HCT116 (cell line): ENCODE data around the gene FAM110C. TPM values are rescaled to one million over a fixed set of nuclear protein-coding genes. Genes with fewer than 3 reads are reported as not detected.

Experiments
- ATAC-seq: fragments of 200-7000 bp; cut with Tn5 transposase; 2 replicates; pipeline ENCODE4 v1.9.1; 2020; ENCODE audit warnings: mild to moderate bottlenecking, moderate library complexity
- BruUV-seq: library from RNA; stranded (reverse); fragments of 400-500 nt; replicated peaks from 2 replicates; lab custom pipeline; 2021; lab: Mats Ljungman, UMichigan
- CTCF ChIA-PET: fragments of 300-600 bp; sonication (Branson Sonifier 250); formaldehyde crosslinking; loops from one replicate; lab custom pipeline; 2021; ENCODE audit warnings: antibody characterized with exemption; lab: Charles Lee
- POLR2A ChIA-PET: fragments of 300-600, 350-600 bp; sonication (Branson Sonifier 250); formaldehyde crosslinking; loops from one replicate; lab custom pipeline; 2021; ENCODE audit warnings: antibody characterized with exemption; lab: Charles Lee
- RAD21 ChIA-PET, 2 experiments: fragments of 300-600 bp; sonication (Branson Sonifier 250); formaldehyde crosslinking; loops; one replicate each; lab custom pipeline; 2023; ENCODE audit warnings: low total read pairs in 2 of 2; ENCODE audit not compliant: uncharacterized antibody in 2 of 2, unreplicated experiment in 2 of 2, low non-redundant PET in 1 of 2; lab: Charles Lee
- DNase-seq: peaks from one replicate; pipeline ENCODE4 v3.0.0-alpha.2; 2010; ENCODE audit warnings: low read depth, low spot score
- H2AFZ ChIP-seq: fragments of 200-600 bp; shearing (Covaris generic), sonication (generic); 2 replicates; pipeline ENCODE4 v1.6.1; 2017; ENCODE audit warnings: low read depth, mixed run types, mixed read lengths, antibody characterized with exemption, low read length; ENCODE audit not compliant: poor library complexity, severe bottlenecking
- H3K27ac ChIP-seq: 2 replicates; pipeline ENCODE4 v1.5.1; 2012; ENCODE audit warnings: low read depth, low read length
- H3K27me3 ChIP-seq: fragments of 200-600 bp; sonication (generic); 2 replicates; pipeline ENCODE4 v1.6.1; 2016; ENCODE audit warnings: mixed run types, low read length, mixed read lengths; ENCODE audit not compliant: insufficient read depth
- H3K36me3 ChIP-seq, 2 experiments: fragments of 200-500 bp in 1 of 2; fragments of 200-600 bp in 1 of 2; sonication (Bioruptor generic) in 1 of 2; sonication (generic) in 1 of 2; 2 replicates each; pipeline versions ENCODE4 v1.5.1 to v1.6.1; 2014 to 2016; ENCODE audit warnings: low read length in 2 of 2, inconsistent platforms in 1 of 2, mixed read lengths in 1 of 2, mixed run types in 1 of 2; ENCODE audit not compliant: insufficient read depth in 2 of 2, control insufficient read depth in 1 of 2
- H3K4me1 ChIP-seq, 2 experiments: fragments of 200-600 bp in 1 of 2; sonication (generic) in 1 of 2; 2 replicates each; pipeline versions ENCODE4 v1.5.1 to v1.6.1; 2012 to 2017; ENCODE audit warnings: low read length in 2 of 2, inconsistent platforms in 1 of 2, mild to moderate bottlenecking in 1 of 2, mixed read lengths in 1 of 2, mixed run types in 1 of 2, moderate library complexity in 1 of 2; ENCODE audit not compliant: insufficient read depth in 2 of 2, control insufficient read depth in 1 of 2
- H3K4me2 ChIP-seq: fragments of 200-600 bp; sonication (generic); 2 replicates; pipeline ENCODE4 v1.6.1; 2017; ENCODE audit warnings: mixed run types, low read length, mixed read lengths
- H3K4me3 ChIP-seq, 2 experiments: fragments of 200-600 bp in 1 of 2; sonication (generic) in 1 of 2; replicated peaks in 1 of 2; 2 replicates each; pipeline ENCODE4 v1.5.1; 2011 to 2016; ENCODE audit warnings: low read length in 2 of 2, control low read depth in 1 of 2, low read depth in 1 of 2, mild to moderate bottlenecking in 1 of 2, mixed read lengths in 1 of 2, mixed run types in 1 of 2
- H3K79me2 ChIP-seq: fragments of 200-600 bp; sonication (generic); 2 replicates; pipeline ENCODE4 v1.6.1; 2017; ENCODE audit warnings: mild to moderate bottlenecking, mixed run types, low read length, moderate library complexity, mixed read lengths; ENCODE audit not compliant: insufficient read depth
- H3K9ac ChIP-seq: fragments of 200-600 bp; sonication (generic); 2 replicates; pipeline ENCODE4 v1.6.1; 2016; ENCODE audit warnings: low read length, mixed read lengths
- H3K9me2 ChIP-seq: fragments of 200-600 bp; sonication (generic), shearing (Covaris generic); 2 replicates; pipeline ENCODE4 v1.6.1; 2017; ENCODE audit warnings: mixed run types, mild to moderate bottlenecking, moderate library complexity; ENCODE audit not compliant: insufficient read depth
- H3K9me3 ChIP-seq, 2 experiments: fragments of 200-500 bp in 1 of 2; fragments of 200-600 bp in 1 of 2; sonication (Bioruptor generic) in 1 of 2; sonication (generic) in 1 of 2; 2 replicates each; pipeline ENCODE4 v1.6.1; 2014 to 2017; ENCODE audit warnings: low read length in 2 of 2, mixed read lengths in 2 of 2, inconsistent platforms in 1 of 2, low read depth in 1 of 2, mild to moderate bottlenecking in 1 of 2, mixed run types in 1 of 2, moderate library complexity in 1 of 2; ENCODE audit not compliant: control insufficient read depth in 1 of 2, insufficient read depth in 1 of 2
- H4K20me1 ChIP-seq: fragments of 200-600 bp; sonication (generic), shearing (Covaris generic); 2 replicates; pipeline ENCODE4 v1.6.1; 2017; ENCODE audit warnings: mixed run types, mild to moderate bottlenecking, moderate library complexity; ENCODE audit not compliant: insufficient read depth
- ATF3 ChIP-seq: IDR thresholded peaks from 2 replicates; pipeline ENCODE4 v1.6.1; 2012
- CBX3 ChIP-seq: IDR thresholded peaks from 2 replicates; pipeline ENCODE4 v1.6.1; 2012; ENCODE audit warnings: low read depth
- CEBPB ChIP-seq: IDR thresholded peaks from 2 replicates; pipeline ENCODE4 v1.6.1; 2012; ENCODE audit warnings: low read depth
- EGR1 ChIP-seq: IDR thresholded peaks from 2 replicates; pipeline ENCODE4 v1.6.1; 2012; ENCODE audit warnings: low read depth
- ELF1 ChIP-seq: IDR thresholded peaks from 2 replicates; pipeline ENCODE4 v1.6.1; 2012; ENCODE audit warnings: low read depth, borderline replicate concordance
- EZH2 ChIP-seq: fragments of 200-600 bp; sonication (generic); IDR thresholded peaks from 2 replicates; pipeline ENCODE4 v1.6.1; 2017; ENCODE audit warnings: antibody characterized with exemption, mixed run types
- EZH2phosphoT487 ChIP-seq: fragments of 200-600 bp; IDR thresholded peaks from 2 replicates; pipeline ENCODE4 v1.6.1; 2018; ENCODE audit warnings: antibody characterized with exemption, borderline replicate concordance
- FOSL1 ChIP-seq: IDR thresholded peaks from 2 replicates; pipeline ENCODE4 v1.6.1; 2012; ENCODE audit warnings: low read depth
- JUND ChIP-seq: IDR thresholded peaks from 2 replicates; pipeline ENCODE4 v1.6.1; 2012
- RAD21 ChIP-seq: IDR thresholded peaks from 2 replicates; pipeline ENCODE4 v1.6.1; 2012; ENCODE audit warnings: low read depth, mild to moderate bottlenecking
- SP1 ChIP-seq: IDR thresholded peaks from 2 replicates; pipeline ENCODE4 v1.6.1; 2012; ENCODE audit warnings: low read depth
- TCF7L2 ChIP-seq: IDR thresholded peaks from 2 replicates; pipeline ENCODE4 v1.7.0; 2011; ENCODE audit warnings: borderline replicate concordance, inconsistent platforms; ENCODE audit not compliant: insufficient read depth, insufficient read length; ENCODE audit errors: extremely low read depth
- YY1 ChIP-seq: IDR thresholded peaks from 2 replicates; pipeline ENCODE4 v1.6.1; 2011; ENCODE audit warnings: low read length, low read depth, moderate library complexity, mild to moderate bottlenecking; ENCODE audit not compliant: insufficient replicate concordance; ENCODE audit errors: extremely low read depth
- ZFX ChIP-seq: fragments of 450-650 bp; IDR thresholded peaks from 2 replicates; pipeline ENCODE4 v1.6.1; 2017
- ZNF274 ChIP-seq: fragments of 200-500 bp; sonication (Bioruptor generic); IDR thresholded peaks from 2 replicates; pipeline ENCODE4 v1.6.1; 2014; ENCODE audit warnings: mild to moderate bottlenecking, low read depth, low read length, inconsistent platforms
- intact Hi-C: fragments of 100-400 bp; cut with micrococcal nuclease; formaldehyde crosslinking; loops from 2 replicates; pipeline ENCODE4 v1.10.0; 2022
- total RNA-seq: library from RNA; stranded (reverse); gene quantifications from one replicate; pipeline ENCODE4 v1.2.1, GENCODE V29; 2021; ENCODE audit not compliant: unreplicated experiment
- TF ChIP-seq, protein P1 (sequence below): IDR thresholded peaks from 2 replicates; pipeline ENCODE4 v1.6.1; 2011; ENCODE audit warnings: mild to moderate bottlenecking, low read length, moderate library complexity; ENCODE audit not compliant: insufficient replicate concordance; ENCODE audit errors: extremely low read depth
- TF ChIP-seq, protein P2 (sequence below): IDR thresholded peaks from 2 replicates; pipeline ENCODE4 v1.6.1; 2012; ENCODE audit warnings: low read depth
- TF ChIP-seq, protein P3 (sequence below): IDR thresholded peaks from 2 replicates; pipeline ENCODE4 v1.6.1; 2012

FAM110C gene
- total RNA-seq, 1 experiment from 2014 or later, result 20.3 TPM

DNA sequence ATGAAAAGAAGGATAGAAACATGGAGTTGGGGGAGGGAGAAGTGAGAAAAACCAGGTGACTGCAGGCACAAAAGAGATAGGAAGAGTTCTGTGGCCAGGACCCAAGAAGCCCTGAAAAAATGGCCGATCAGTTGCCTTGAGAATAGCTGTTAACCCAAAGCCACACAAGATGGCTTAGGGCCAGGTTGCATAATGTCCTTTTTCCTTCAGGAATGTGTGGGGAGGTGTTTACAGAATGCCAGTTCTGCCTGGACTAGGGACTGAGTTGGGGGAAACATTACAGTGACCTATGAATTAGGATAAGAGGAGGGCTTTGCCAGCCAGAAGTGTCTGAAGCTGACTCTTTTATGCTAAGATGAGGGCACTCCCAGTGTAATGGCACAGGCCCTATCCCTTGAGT lies 17.1 kb downstream of the FAM110C start (continued):
- no peak for TF ChIP-seq CEBPB
- TF ChIP-seq TCF7L2, result no peak

DNA sequence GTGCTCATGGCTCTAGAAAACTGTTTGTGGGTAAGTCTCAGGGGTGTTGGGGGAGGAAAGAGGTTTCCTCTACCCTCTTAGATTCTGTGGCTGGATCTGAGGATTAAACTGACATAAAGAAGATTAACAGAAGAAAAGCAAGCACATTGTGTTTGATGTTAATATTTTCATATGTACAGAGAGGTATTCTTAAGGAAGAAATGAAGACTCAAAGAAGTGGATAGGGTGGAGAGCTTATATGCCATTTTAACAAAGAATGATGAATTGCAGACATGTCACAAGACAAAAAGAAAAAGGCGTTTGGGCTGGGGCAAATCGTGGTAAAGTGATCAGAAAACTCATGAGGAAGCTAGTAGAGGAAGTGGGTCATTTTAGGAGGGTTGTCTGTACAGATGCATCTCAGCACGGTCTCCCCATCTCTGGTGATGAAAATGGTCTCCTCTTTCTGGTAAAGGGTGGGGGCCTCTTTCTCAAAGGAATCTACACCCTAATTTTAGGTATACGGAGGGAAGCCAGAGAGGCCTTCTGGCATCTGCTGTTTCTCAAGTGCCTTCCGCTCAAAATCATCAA lies 17.8 kb downstream of the FAM110C start:
- intact Hi-C loops, result no loop called here
- ATAC-seq (no peak), DNase-seq (no peak)
- ChIA-PET RAD21 (no interaction called here), CTCF (no interaction called here), POLR2A (no interaction called here)
- no peaks in the 10 kb centered on the region for H3K36me3 ChIP-seq
- H2AFZ ChIP-seq, result no peak overlapping the region
- H3K9me3 ChIP-seq, result no peaks in the 10 kb centered on the region
- peaks cover 4 to 9% of the 10 kb centered on the region in 2 experiments; a peak in 3 of 4 replicates for H3K4me1 ChIP-seq
- no peak overlapping the region for H3K9ac ChIP-seq
- no TSS peak for BruUV-seq
- no peak overlapping the region for H3K4me3 ChIP-seq
- no peak overlapping the region for H3K4me2 ChIP-seq
- H4K20me1 ChIP-seq, result no peaks in the 10 kb centered on the region
- H3K27me3 ChIP-seq, result no peaks in the 10 kb centered on the region
- no peak overlapping the region for H3K27ac ChIP-seq
- H3K9me2 ChIP-seq, result no peaks in the 10 kb centered on the region
- TF ChIP-seq, protein P1, sequence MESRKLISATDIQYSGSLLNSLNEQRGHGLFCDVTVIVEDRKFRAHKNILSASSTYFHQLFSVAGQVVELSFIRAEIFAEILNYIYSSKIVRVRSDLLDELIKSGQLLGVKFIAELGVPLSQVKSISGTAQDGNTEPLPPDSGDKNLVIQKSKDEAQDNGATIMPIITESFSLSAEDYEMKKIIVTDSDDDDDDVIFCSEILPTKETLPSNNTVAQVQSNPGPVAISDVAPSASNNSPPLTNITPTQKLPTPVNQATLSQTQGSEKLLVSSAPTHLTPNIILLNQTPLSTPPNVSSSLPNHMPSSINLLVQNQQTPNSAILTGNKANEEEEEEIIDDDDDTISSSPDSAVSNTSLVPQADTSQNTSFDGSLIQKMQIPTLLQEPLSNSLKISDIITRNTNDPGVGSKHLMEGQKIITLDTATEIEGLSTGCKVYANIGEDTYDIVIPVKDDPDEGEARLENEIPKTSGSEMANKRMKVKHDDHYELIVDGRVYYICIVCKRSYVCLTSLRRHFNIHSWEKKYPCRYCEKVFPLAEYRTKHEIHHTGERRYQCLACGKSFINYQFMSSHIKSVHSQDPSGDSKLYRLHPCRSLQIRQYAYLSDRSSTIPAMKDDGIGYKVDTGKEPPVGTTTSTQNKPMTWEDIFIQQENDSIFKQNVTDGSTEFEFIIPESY, result no peak
- TF ChIP-seq EGR1 (no peak), ELF1 (no peak), RAD21 (no peak), EZH2phosphoT487 (no peak), ZFX (no peak), JUND (no peak), ZNF274 (no peak), TCF7L2 (no peak), YY1 (no peak), ATF3 (no peak), CBX3 (no peak), EZH2 (no peak), FOSL1 (no peak), SP1 (no peak)
- TF ChIP-seq, protein P2, sequence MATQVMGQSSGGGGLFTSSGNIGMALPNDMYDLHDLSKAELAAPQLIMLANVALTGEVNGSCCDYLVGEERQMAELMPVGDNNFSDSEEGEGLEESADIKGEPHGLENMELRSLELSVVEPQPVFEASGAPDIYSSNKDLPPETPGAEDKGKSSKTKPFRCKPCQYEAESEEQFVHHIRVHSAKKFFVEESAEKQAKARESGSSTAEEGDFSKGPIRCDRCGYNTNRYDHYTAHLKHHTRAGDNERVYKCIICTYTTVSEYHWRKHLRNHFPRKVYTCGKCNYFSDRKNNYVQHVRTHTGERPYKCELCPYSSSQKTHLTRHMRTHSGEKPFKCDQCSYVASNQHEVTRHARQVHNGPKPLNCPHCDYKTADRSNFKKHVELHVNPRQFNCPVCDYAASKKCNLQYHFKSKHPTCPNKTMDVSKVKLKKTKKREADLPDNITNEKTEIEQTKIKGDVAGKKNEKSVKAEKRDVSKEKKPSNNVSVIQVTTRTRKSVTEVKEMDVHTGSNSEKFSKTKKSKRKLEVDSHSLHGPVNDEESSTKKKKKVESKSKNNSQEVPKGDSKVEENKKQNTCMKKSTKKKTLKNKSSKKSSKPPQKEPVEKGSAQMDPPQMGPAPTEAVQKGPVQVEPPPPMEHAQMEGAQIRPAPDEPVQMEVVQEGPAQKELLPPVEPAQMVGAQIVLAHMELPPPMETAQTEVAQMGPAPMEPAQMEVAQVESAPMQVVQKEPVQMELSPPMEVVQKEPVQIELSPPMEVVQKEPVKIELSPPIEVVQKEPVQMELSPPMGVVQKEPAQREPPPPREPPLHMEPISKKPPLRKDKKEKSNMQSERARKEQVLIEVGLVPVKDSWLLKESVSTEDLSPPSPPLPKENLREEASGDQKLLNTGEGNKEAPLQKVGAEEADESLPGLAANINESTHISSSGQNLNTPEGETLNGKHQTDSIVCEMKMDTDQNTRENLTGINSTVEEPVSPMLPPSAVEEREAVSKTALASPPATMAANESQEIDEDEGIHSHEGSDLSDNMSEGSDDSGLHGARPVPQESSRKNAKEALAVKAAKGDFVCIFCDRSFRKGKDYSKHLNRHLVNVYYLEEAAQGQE, result no peak
- TF ChIP-seq, protein P3, sequence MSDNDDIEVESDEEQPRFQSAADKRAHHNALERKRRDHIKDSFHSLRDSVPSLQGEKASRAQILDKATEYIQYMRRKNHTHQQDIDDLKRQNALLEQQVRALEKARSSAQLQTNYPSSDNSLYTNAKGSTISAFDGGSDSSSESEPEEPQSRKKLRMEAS, result no peak
- TF ChIP-seq, all 23 proteins: peak for 0
- H3K79me2 ChIP-seq, result no peaks in the 10 kb centered on the region
